GM18502 (cell line): ENCODE results near the gene ABI1.
"Not testable (repeated sequence)": the region's sequence is repeated elsewhere in the genome, so short reads cannot be mapped to it uniquely, and the experiment has no call there.

Source experiments
- ATAC-seq: cut with Tn5 transposase; IDR thresholded peaks from one replicate; pipeline ENCODE4 v1.9.1; 2021; ENCODE audit warnings: mild to moderate bottlenecking; ENCODE audit not compliant: unreplicated experiment, poor library complexity

The ABI1 gene

DNA sequence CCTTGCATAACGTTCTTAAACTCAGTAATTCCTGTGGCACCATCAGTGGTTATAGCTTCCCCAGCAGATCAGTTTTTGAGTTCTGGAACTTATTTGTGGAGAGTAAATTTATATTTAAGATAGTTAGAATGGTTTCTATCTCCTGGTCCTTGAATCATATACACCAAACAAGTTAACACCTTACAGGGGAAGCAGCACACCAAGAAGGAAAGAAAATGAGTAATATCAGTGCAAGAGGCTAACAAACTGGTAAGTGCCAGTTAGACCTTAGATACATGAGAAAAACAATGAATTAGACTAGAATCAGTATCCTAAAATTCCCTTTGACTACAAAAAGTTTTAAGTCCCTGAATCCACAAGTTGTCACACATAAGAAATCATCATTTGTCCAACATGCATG is 54.2 kb downstream of the ABI1 start:
- no peak for ATAC-seq

DNA sequence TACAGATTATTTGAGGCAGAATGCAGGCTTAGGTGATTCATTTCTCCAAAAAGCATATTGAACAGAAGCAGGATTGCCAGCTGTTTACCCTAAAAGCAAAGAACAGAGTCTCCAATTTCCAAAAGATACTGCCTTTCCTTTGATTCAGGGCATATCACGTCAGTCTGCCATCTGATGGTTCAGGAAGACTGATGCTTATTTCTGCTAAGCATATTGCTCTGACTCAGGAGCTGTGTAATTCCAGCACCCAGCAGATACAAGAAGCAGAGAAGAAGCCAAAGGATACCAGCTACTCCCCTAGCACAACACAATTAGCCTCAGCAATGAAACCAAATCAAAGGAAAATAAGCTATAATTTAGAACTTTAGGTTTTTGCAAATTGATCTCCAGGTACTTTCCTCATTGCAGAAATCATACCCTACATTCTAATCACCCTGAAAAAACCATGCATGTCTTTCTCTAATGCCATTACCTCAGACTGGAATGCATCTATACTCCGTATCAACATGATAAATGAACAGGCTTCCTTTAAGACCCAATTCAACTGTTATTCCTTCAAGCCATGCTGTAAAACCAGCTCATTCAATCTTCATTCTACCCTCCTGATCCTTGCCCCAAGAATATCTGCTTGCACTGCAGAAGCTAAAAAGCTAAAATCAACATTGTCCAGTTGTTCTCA is 55.1 kb downstream of the ABI1 start:
- no peak for ATAC-seq

DNA sequence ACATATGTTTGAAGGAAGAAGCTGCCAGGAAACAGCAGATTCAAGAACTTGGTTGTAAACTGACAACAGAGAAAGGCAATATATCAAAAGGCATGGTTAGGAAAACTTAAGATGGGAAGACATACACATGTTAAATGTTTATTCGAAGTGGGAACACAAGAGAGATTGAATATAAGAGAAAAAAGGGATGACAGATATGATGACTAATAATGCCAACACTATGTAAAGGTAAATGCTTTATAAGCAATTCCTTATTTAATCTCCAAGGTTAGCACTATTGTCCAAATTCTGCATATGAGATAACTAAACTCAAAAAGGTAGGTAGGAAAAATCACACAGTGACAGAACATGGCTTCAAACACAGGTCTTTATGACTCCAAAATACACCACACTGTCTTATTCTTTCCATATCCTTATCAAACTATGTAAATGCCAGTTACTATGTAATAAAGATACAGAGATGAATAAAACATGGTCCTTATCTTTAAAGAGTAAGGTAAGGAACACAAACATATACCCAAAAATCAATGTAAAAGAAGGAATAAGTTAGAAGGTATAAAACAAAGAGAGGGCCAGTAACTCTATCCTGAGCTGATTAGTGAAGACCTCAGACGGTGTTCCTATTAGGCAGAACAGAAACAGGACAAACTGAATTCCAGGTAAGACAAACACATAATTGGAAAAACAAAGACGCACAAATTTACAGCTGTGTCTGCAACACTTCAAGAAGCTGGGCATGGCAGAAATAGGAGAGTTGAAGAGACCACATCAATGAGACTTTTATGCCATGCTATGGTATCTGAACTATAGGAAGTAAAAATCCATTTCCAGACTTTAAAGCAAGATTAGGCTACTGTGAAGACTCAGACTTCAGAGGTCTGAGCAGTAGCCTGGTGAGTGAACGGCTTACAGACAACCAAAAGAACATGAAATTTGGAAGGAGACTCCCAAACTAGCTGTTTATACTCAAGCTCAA is 56.1 kb downstream of the ABI1 start:
- no peak for ATAC-seq

DNA sequence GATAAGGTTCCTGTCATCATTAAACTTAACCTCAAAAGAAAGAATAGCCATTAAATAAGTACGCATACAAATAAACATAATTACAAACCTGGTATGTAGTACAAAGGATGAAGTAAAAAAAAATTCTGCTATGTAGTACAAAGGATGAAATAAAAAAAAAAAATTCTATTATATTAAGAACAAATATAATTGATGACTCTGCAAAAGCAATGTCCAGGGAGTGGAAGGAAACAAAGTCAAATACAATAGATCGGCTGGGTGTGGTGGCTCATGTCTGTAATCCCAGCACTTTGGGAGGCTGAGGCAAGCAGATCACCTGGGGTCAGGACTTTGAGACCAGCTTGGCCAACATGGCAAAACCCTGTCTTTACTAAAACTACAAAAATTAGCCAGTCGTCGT is 56.9 kb downstream of the ABI1 start:
- ATAC-seq: no peak

DNA sequence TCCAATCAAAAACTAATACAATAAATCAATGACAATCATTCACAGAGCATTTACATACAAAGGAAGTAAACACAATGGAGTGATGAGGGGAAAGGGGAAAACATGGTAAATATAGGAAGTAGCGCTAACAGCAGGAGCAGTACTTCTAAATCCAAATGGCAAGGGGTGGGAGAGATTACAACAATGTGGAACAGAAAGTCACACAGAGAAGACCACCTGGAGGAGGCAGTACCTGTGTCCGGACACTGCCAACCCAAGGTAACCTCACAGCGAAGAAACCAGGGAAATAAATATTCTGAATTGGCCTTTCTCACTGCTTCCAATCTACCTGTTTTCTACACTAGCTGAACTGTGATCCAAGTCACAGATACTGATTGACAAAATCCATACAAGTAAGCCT is 58.2 kb downstream of the ABI1 start:
- ATAC-seq: no peak

DNA sequence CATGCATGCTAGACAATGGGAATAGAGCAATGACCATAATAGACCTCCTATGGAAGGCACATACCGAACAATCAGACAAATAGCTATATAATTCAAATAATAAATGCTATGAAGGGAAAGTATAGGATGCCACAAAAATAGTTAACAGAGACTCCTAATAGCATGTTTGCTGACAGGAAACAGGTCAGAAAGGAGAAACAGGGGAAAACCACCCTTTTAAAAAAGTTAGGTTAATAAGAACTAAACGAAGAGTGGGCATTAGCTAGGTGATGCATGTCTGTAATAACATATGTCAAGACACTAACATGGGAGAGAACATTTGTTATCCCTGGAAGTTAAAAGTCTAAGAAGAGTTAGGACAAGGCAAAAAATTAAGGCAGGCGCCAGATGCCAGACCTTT is 58.9 kb downstream of the ABI1 start:
- no peak for ATAC-seq

DNA sequence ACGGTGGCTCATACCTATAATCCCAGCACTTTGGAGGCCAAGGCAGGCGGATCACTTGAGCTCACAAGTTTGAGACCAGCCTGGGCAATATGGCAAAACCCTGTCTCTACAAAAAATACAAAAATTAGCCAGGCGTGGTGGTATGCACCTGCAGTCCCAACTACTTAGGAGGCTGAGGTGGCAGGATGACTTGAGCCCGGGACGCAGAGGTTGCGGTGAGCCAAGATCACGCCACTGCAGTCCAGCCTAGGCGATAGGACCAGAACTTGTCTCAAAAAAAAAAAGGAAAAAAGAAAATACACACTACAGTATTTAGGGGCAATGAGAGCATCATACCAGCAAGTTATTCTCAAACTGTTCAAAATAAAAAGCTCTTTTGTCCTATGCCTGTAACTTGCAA is 59.5 kb downstream of the ABI1 start:
- ATAC-seq: no peak

DNA sequence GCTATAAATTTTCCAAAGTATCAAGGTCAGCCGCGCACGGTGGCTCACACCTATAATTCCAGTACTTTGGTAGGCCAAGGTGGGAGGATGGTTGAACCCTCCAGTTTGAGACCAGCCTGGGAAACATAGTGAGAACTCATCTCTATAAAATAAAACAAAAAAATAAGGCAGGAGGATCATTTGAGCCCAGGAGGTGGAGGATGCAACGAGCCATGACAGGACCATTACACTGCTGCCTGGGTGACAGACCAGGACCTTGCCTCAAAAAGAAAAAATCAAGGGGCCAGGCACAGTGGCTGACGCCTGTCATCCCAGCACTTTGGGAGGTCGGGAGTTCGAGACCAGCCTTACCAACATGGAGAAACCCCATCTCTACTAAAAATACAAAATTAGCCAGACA is 60.3 kb downstream of the ABI1 start:
- no peak for ATAC-seq

DNA sequence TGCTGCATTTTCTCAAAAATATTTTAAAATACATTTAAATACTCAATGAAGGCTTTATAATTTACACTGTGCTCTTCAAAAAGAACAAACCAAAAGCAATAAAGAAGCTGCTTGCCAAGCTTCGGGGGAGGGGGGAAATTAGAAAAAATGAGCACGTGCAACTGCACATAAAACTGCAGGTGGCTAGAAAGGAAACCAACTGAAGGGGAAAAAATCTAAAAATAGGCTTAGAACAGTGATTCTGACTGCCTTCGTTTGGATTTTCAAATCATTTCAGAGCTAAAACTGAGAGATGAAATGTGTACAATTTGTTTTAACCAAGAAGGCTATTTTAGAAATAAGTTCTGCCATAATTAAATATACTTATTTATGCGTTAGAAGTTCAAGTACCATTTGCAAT is 61.4 kb downstream of the ABI1 start:
- peak; percentile 47 for ATAC-seq

DNA sequence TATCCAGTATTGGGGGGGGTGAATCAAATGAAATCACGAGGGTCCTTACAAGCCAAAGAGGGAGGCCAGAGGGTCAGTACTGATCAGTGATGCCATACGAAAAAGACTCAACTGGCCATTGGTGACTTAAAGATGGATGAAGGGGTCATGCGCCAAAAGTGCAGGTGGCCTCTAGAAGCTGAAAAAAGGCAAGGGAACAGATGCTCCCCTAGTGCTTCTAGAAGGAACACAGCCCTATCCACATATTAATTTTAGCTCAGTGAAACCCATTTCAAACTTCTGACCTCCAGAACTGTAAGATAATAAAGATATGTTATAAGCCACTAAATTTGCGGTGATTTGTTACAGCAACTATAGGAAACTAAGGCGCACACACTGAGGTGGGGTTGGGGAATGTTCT is 62.5 kb downstream of the ABI1 start:
- no peak for ATAC-seq

DNA sequence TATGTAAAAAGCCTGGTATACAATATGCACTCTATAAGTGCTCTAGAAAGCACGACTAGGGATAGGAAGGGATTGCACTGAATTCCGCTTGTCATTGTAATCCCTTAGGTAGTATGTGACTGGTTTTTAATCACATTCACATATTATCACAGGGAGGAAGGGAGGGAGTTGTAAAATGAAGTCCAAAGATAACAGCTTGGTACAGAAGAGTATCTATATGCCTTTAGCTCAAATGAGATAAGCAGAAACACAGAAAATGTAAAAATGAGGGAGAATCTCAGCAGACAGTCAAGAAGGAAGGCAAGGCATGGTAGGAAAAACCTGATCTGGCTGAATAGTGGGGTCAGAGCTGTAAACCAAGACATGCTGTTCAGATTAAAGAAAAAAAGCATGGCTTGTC is 63.4 kb downstream of the ABI1 start:
- no peak for ATAC-seq

DNA sequence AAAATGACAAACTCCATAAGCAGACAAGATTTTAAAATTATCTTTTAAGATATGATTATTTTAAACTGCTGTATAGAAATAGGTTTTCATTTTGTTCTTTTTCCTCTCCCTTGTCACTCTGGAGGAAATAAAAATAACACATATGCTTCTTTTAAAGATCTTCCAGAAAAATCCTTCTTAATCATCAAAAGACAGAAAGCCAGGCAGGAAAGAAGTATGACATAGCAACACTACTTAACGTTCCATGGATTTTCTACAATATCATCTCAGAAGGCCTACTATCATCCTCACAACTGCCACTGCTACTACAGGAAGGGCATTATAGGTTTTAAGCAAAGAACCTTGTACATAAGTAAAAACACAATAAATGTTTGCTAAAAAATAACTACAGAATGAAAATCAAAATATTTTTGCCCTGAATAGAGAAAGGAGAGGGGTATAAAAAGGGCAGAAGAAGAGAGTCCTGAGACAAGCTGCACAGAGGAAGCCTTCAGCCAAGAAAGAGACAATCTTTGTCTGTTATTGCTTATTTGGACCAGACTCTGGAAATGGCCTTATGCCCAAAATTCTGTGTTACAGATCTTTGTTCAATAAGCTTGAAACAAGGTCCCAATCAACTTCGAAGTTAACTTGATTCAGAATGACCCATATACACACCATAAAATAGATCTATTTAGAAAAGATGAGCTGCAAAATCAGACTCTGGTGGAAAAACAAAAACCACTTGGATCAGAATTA is 67.8 kb downstream of the ABI1 start:
- no peak for ATAC-seq

DNA sequence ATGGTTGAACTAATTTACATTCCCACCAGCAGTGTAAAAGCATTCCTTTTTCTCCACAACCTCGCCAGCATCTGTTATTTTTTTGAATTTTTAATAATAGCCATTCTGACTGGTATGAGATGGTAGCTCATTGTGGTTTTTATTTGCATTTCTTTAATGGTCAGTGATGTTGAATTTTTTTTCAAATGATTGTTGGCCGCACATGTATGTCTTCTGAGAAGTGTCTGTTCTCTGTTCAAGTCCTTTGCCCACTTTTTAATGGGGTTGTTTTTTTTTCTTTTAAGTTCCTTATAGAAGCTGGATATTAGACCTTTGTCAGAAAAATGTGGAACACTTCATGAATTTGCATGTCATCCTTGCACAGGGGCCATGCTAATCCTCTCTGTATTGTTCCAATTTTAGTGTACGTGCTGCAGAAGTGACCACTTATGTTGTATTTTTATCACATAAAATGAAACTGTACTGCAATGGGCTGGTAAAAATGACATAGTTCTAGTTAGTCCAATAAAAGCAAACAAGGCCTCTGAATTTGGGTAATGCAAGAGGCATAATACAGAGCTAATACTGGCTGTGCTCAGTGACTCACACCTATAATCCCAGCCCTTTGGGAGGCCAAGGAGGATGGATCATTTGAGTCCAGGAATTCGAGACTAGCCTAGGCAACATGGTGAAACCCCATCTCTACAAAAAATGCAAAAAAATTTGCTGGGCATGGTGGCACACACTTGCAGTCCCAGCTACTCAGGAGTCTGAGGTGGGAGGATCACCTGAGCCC is 70.3 kb downstream of the ABI1 start:
- no peak for ATAC-seq

DNA sequence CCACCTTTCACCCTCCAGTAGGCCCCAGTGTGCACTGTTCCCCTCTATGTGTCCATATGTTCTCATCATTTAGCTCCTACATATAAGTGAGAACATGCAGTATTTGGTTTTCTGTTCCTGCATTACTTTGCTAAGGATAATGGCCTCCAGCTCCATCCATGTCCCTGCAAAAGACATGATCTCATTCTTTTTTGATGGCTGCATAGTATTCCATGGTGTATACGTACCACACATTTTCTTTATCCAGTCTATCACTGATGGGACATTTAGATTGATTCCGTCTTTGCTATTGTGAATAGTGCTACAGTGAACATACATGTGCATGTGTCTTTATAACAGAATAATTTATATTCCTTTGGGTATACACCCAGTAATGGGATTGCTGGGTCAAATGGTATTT is 71.0 kb downstream of the ABI1 start:
- not testable (repeated sequence) for ATAC-seq

DNA sequence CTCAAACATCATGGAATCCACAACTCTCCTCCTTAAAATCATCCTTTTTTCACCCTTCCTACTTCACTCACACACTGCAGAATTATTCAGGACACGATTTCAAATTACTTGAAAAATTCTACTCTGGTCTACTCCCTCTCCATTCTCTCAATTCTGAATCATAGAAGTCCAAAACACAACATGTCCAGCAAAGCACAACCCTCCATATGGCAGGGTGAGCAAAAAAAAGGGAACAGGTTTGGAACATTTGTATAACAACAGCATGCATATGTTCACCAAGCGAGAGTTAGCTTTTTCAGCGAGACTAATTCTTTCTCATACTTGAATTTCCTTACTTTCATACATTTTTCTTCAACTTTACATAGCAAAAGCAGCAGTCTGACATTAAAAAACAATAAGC is 73.4 kb downstream of the ABI1 start:
- no peak for ATAC-seq

DNA sequence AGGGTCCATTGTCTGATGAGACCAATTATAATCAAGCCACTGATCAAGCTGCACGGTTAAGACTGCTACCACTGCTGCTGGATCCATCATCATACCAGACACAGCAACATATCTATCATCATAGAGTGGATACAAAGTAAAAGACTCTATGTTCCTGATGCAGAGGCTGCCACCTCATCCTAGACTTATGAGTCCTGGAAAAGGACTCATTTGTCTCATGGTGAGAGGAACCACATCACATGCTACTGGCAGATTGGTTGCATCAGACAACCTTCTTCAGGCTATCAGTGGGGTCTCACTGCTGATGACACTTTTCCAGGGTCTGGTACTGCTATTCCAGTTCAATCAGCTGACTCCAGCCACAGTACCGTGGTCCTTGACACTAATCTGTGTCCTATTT is 79.0 kb downstream of the ABI1 start:
- peak; percentile 17 for ATAC-seq

DNA sequence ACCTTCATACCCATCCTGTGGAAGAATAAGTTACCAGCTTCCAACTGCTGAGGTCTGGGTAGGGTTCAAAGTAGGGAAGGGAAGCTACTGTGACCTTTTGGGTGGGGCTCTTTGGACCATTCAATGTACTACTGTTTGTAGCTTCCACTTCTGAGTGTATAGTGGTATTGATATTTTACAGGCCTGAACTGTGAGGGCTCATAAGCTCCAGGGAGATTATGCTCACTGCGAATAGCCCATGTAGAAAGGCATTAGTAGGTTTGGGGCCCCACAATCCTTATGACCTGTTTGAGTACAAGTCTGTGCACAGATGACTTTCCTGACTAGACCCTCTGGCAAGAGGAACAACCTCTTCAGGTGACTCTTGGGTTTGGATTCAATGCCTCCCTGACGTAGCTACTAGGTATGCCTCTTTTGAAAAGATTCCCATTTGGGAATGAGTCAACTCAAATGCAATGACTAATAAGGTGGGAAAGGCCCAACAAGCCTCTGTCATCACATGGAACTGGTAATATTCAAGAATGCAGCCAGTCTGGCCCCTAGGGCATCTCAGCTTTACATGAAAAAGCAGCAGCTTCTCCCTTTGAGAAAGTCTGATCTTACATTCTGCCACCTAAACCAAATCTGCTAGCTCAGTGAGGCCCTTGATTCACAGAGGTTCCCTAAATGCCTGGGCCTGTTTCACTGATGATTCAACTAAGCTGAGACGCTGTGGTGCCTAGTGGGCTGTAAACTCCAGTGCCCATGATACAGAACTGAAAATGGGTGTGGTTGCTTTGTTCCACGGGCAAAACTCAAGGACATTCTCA is 79.8 kb downstream of the ABI1 start:
- ATAC-seq: peak; percentile 69

DNA sequence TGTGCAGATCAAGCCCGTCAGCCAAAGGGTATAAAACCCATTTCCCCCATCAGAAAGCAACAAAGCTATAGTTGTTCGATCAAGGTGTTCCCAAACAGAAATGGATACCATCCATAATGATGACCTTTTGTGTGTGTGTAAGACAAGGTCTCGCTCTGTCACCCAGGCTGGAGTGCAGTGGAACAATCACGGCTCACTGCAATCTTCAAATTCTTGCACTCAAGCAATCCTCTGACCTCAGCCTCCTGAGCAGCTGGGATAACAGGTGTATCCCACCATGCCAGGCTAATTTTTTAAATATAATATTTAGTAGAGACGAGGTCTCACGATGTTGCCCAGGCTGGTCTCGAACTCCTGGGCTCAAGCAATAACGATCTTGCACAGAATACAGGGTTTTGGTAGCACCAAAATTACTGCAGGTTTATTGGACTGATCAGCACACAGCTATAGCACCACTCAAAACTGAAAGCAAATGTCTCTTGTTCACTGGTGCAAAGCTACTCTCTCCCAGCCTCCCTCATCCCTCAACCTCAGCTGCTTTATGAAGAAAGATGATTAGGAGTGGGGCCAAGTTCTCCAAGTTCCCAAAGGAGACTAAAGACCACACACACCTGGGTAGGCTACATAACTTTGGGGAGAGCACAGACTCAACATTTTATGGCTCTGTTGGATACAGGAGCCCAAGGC is 80.5 kb downstream of the ABI1 start:
- no peak for ATAC-seq
